Endothelial cell (in vitro differentiated cells): Measurements from ENCODE around the gene CDKL4. TPM values are rescaled to one million over a fixed set of nuclear protein-coding genes. Genes with fewer than 3 reads are reported as not detected.
A peak's percentile ranks its signal among the peaks of the same experiment; 100 is the strongest.

Experiments used
- DNase-seq: peaks from one replicate; pipeline ENCODE4 v3.0.0; 2021; ENCODE audit warnings: low spot score
- H3K27ac Mint-ChIP-seq: one replicate; pipeline ENCODE4 v1.8.0; 2021; ENCODE audit warnings: mixed read lengths, inconsistent platforms; ENCODE audit not compliant: unreplicated experiment
- H3K27me3 Mint-ChIP-seq: one replicate; pipeline ENCODE4 v1.8.0; 2021; ENCODE audit warnings: mild to moderate bottlenecking, moderate library complexity, mixed read lengths, inconsistent platforms; ENCODE audit not compliant: unreplicated experiment
- H3K36me3 Mint-ChIP-seq: one replicate; pipeline ENCODE4 v1.8.0; 2021; ENCODE audit warnings: mild to moderate bottlenecking, low read depth, mixed read lengths, inconsistent platforms; ENCODE audit not compliant: unreplicated experiment
- H3K4me1 Mint-ChIP-seq: one replicate; pipeline ENCODE4 v1.8.0; 2021; ENCODE audit warnings: mild to moderate bottlenecking, mixed read lengths, inconsistent platforms; ENCODE audit not compliant: unreplicated experiment
- H3K4me3 Mint-ChIP-seq: one replicate; pipeline ENCODE4 v1.8.0; 2021; ENCODE audit warnings: mild to moderate bottlenecking, mixed read lengths, inconsistent platforms; ENCODE audit not compliant: unreplicated experiment
- H3K9me3 Mint-ChIP-seq: one replicate; pipeline ENCODE4 v1.8.0; 2021; ENCODE audit warnings: mixed read lengths, inconsistent platforms; ENCODE audit not compliant: unreplicated experiment
- CTCF ChIP-seq: fragments of 200-600 bp; sonication (generic); IDR thresholded peaks from one replicate; pipeline ENCODE4 v1.5.0; 2021; ENCODE audit warnings: antibody characterized with exemption; ENCODE audit not compliant: unreplicated experiment
- total RNA-seq: library from RNA; stranded (reverse); fragmentation: NEBNext Ultra II Directional; extraction: Animal tissue kit (Norgen Biotek cat#: 25700); gene quantifications from one replicate; pipeline ENCODE4 v1.2.1, GENCODE V29; 2021; ENCODE audit not compliant: unreplicated experiment

CDKL4 gene
- total RNA-seq, 1 donor from 2014 or later, result 0.92 TPM

DNA sequence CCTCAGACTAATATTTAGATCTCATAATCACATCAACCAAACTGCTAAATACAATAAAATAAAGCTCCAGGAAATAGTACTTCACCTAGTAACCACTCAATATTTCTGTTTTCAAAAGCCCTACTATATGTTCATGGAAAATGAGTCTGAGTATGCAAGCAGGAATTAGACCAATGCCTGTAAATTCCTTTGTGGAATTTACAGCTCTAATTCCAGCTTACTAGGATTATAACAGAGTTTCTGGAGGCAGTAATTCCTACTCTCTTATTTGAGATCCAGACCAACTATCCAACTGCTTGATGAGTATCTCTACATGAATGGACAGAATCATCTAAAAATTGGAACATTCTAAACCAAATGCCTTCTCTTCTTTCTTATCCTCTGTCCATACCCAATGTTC lies 11.6 kb downstream of the CDKL4 start:
- H3K27ac Mint-ChIP-seq, result no peak overlapping the region
- H3K27me3 Mint-ChIP-seq, result no peaks in the 10 kb centered on the region
- H3K36me3 Mint-ChIP-seq, result peaks cover 12% of the 10 kb centered on the region
- peaks cover 6% of the 10 kb centered on the region for H3K4me1 Mint-ChIP-seq
- no peak overlapping the region for H3K4me3 Mint-ChIP-seq
- TF ChIP-seq CTCF, result no peak
- DNase-seq, result no peak
- no peaks in the 10 kb centered on the region for H3K9me3 Mint-ChIP-seq

GRCh38 chr2:39228413-39229209 lies 15.2 kb downstream of the CDKL4 start:
- Mint-ChIP-seq H3K4me3 (peak overlapping the region; percentile 70), H3K9me3 (no peaks in the 10 kb centered on the region), H3K36me3 (no peaks in the 10 kb centered on the region), H3K4me1 (peaks cover 6% of the 10 kb centered on the region), H3K27me3 (no peaks in the 10 kb centered on the region), H3K27ac (peak overlapping the region; percentile 59)
- no peak for TF ChIP-seq CTCF
- DNase-seq, result no peak

- Mint-ChIP-seq H3K4me1 (peaks cover 6% of the 10 kb centered on the region), H3K27me3 (no peaks in the 10 kb centered on the region), H3K27ac (peak overlapping the region; percentile 10)
Observed at GRCh38 chr2:39227628-39228412, 15.9 kb downstream of the CDKL4 start.

GRCh38 chr2:39225567-39225966 lies 18.2 kb downstream of the CDKL4 start:
- Mint-ChIP-seq H3K36me3 (no peaks in the 10 kb centered on the region), H3K27me3 (no peaks in the 10 kb centered on the region), H3K27ac (no peak overlapping the region), H3K4me1 (peaks cover 6% of the 10 kb centered on the region), H3K9me3 (no peaks in the 10 kb centered on the region), H3K4me3 (no peak overlapping the region)
- no peak for DNase-seq
- no peak for TF ChIP-seq CTCF

More at GRCh38 chr2:39227628-39228412, 15.9 kb downstream of the CDKL4 start:
- peak; percentile 91 for TF ChIP-seq CTCF
- peak; percentile 83 for DNase-seq
- H3K9me3 Mint-ChIP-seq, result no peaks in the 10 kb centered on the region
- no peaks in the 10 kb centered on the region for H3K36me3 Mint-ChIP-seq
- peak overlapping the region; percentile 70 for H3K4me3 Mint-ChIP-seq

- Mint-ChIP-seq H3K4me1 (peaks cover 4% of the 10 kb centered on the region), H3K4me3 (no peak overlapping the region), H3K27me3 (no peaks in the 10 kb centered on the region), H3K9me3 (no peaks in the 10 kb centered on the region), H3K27ac (no peak overlapping the region), H3K36me3 (no peaks in the 10 kb centered on the region)
- no peak for TF ChIP-seq CTCF
- DNase-seq, result no peak
Observed at GRCh38 chr2:39223909-39224308, 19.9 kb downstream of the CDKL4 start.
